Right cardiac atrium (tissue), 5 donors: ENCODE measurements around the gene MTHFD1L. TPM values are rescaled to one million over a fixed set of nuclear protein-coding genes. Genes with fewer than 3 reads are reported as not detected.

Experiments used
- ATAC-seq, 2 donors: fragments of 200-7000 bp; cut with Tn5 transposase; one replicate each; pipeline versions ENCODE4 v1.8.0 to v1.9.1; 2020; ENCODE audit warnings: moderate library complexity in 2 of 2, mild to moderate bottlenecking in 1 of 2
- DNase-seq, 3 donors: peaks; one replicate each; pipeline ENCODE4 v3.0.0-alpha.2; 2020
- H3K27ac ChIP-seq: one replicate; pipeline ENCODE4 v1.5.1; 2013; ENCODE audit warnings: mild to moderate bottlenecking, low read length, control low read depth, moderate library complexity
- H3K27me3 ChIP-seq: one replicate; pipeline ENCODE4 v1.6.1; 2013; ENCODE audit not compliant: control insufficient read depth, insufficient read depth
- H3K4me1 ChIP-seq: one replicate; pipeline ENCODE4 v1.6.1; 2013; ENCODE audit warnings: low read length; ENCODE audit not compliant: control insufficient read depth, insufficient read depth
- H3K4me3 ChIP-seq: one replicate; pipeline ENCODE4 v1.5.1; 2013; ENCODE audit warnings: low read length, control low read depth
- H3K9me3 ChIP-seq: one replicate; pipeline ENCODE4 v1.6.1; 2013; ENCODE audit warnings: low read length; ENCODE audit not compliant: control insufficient read depth
- WGBS: extraction: QIAGEN DNeasy Blood & Tissue Kit; methylation state at CpG from one replicate; pipeline ENCODE4 v1.1.7; 2013; 5-methylcytosine and 5-hydroxymethylcytosine counted together
- intact Hi-C, 4 donors: fragments of 100-400 bp; cut with DNase I; formaldehyde crosslinking; loops; one replicate each; pipeline versions ENCODE4 v1.11.0 to v1.14.0; 2022 to 2023
- polyA plus RNA-seq: library from polyadenylated mRNA; stranded (reverse); fragments of 200-250 nt; gene quantifications from one replicate; pipeline ENCODE4 v1.2.3, GENCODE V29; 2013
- total RNA-seq, 4 donors: library from RNA; stranded (reverse); fragmentation: NEBNext Ultra II Directional; extraction: Animal tissue kit (Norgen Biotek cat#: 25700); gene quantifications; one replicate each; pipeline ENCODE4 v1.2.1, GENCODE V29; 2021
- donor health status: healthy with polysubstance abuse.
- donor health status: DM: no; HTN: yes; CAD: no.
- donor health status: DM: no; HTN: no; CAD: no.
- donor health status: DM: no; HTN: yes; CAD: no; lungs with severe emphysema.
- donor health status: DM: yes; HTN: yes; CAD: no.

MTHFD1L gene
- total and polyA plus RNA-seq, 5 donors, result 2.4 to 18.2 (median 5.0) TPM

GRCh38 chr6:150937132-150937906, 71.8 kb downstream of the MTHFD1L start:
- DNase-seq, result peak; percentile 82 to 90 (median 83)
- 65% methylated on average over 26 of the region's 26 CpGs for WGBS

GRCh38 chr6:150939399-150939798, 73.9 kb downstream of the MTHFD1L start:
- intact Hi-C loops, result no loop called here
- Histone ChIP-seq H3K4me1 (no peaks in the 10 kb centered on the region), H3K27ac (no peak overlapping the region), H3K27me3 (no peaks in the 10 kb centered on the region), H3K4me3 (no peak overlapping the region), H3K9me3 (no peaks in the 10 kb centered on the region)
- DNase-seq (no peak), ATAC-seq (peak in 1 of 2 donors; percentile 40)
- WGBS, result 79% methylated on average over 5 of the region's 5 CpGs

More at GRCh38 chr6:150937132-150937906, 71.8 kb downstream of the MTHFD1L start:
- intact Hi-C loops, result loop anchor here in 1 of 4 donors (2.0 kb wide), 1 partner anchor 45 kb away; no protein-coding TSS in a partner anchor
- peak; percentile 91 to 92 for ATAC-seq
- Histone ChIP-seq H3K9me3 (no peaks in the 10 kb centered on the region), H3K4me1 (no peaks in the 10 kb centered on the region), H3K27ac (no peak overlapping the region), H3K27me3 (no peaks in the 10 kb centered on the region), H3K4me3 (no peak overlapping the region)

GRCh38 chr6:150940941-150941340, 75.4 kb downstream of the MTHFD1L start:
- intact Hi-C loops, result no loop called here
- DNase-seq (no peak), ATAC-seq (no peak)
- H3K27me3 ChIP-seq, result no peaks in the 10 kb centered on the region
- no peaks in the 10 kb centered on the region for H3K4me1 ChIP-seq
- no peaks in the 10 kb centered on the region for H3K9me3 ChIP-seq
- H3K4me3 ChIP-seq, result no peak overlapping the region
- 70% methylated on average over 7 of the region's 7 CpGs for WGBS
- no peak overlapping the region for H3K27ac ChIP-seq

GRCh38 chr6:150949526-150949925, 84.0 kb downstream of the MTHFD1L start:
- no peak overlapping the region for H3K4me3 ChIP-seq
- intact Hi-C loops, result no loop called here
- ATAC-seq (no peak), DNase-seq (no peak)
- H3K27ac ChIP-seq, result no peak overlapping the region
- H3K27me3 ChIP-seq, result no peaks in the 10 kb centered on the region
- H3K9me3 ChIP-seq, result no peaks in the 10 kb centered on the region
- WGBS, result 88% methylated on average over 11 of the region's 11 CpGs
- no peaks in the 10 kb centered on the region for H3K4me1 ChIP-seq

- Histone ChIP-seq H3K27me3 (no peaks in the 10 kb centered on the region), H3K27ac (no peak overlapping the region), H3K9me3 (no peaks in the 10 kb centered on the region), H3K4me1 (no peaks in the 10 kb centered on the region), H3K4me3 (no peak overlapping the region)
- intact Hi-C loops, result no loop called here
- DNase-seq, result no peak
- no peak for ATAC-seq
- 86% methylated on average over 5 of the region's 5 CpGs for whole genome bisulfite sequencing
Measured at GRCh38 chr6:150953851-150954250, 88.3 kb downstream of the MTHFD1L start.

- Histone ChIP-seq H3K27me3 (no peaks in the 10 kb centered on the region), H3K4me3 (no peak overlapping the region), H3K9me3 (no peaks in the 10 kb centered on the region), H3K4me1 (peaks cover 3% of the 10 kb centered on the region), H3K27ac (peak overlapping the region; percentile 13)
- WGBS, result 30% methylated on average over 4 of the region's 4 CpGs
- intact Hi-C loops, result no loop called here
- DNase-seq, result no peak
- peak; percentile 47 to 62 for ATAC-seq
Measured at GRCh38 chr6:150959166-150959565, 93.7 kb downstream of the MTHFD1L start.

- Histone ChIP-seq H3K4me1 (peaks cover 3% of the 10 kb centered on the region), H3K27ac (no peak overlapping the region), H3K27me3 (no peaks in the 10 kb centered on the region), H3K4me3 (no peak overlapping the region), H3K9me3 (no peaks in the 10 kb centered on the region)
- intact Hi-C loops, result no loop called here
- no peak for DNase-seq
- 98% methylated on average over 2 of the region's 2 CpGs for WGBS
- no peak for ATAC-seq
Measured at GRCh38 chr6:150962436-150962835, 96.9 kb downstream of the MTHFD1L start.

GRCh38 chr6:150964765-150965164, 99.3 kb downstream of the MTHFD1L start:
- H3K27ac ChIP-seq, result no peak overlapping the region
- H3K4me1 ChIP-seq, result no peaks in the 10 kb centered on the region
- no peaks in the 10 kb centered on the region for H3K27me3 ChIP-seq
- no peaks in the 10 kb centered on the region for H3K9me3 ChIP-seq
- no peak overlapping the region for H3K4me3 ChIP-seq
- whole genome bisulfite sequencing, result 90% methylated on average over 2 of the region's 2 CpGs
- no peak for ATAC-seq
- DNase-seq, result no peak
- intact Hi-C loops, result no loop called here

- no peak for ATAC-seq
- DNase-seq, result peak in 1 of 3 donors; percentile 18
- Histone ChIP-seq H3K4me3 (no peak overlapping the region), H3K4me1 (no peaks in the 10 kb centered on the region), H3K9me3 (no peaks in the 10 kb centered on the region), H3K27me3 (no peaks in the 10 kb centered on the region), H3K27ac (no peak overlapping the region)
- 90% methylated on average over 6 of the region's 6 CpGs for WGBS
- intact Hi-C loops, result no loop called here
Measured at GRCh38 chr6:150966786-150967185, 101.3 kb downstream of the MTHFD1L start.

GRCh38 chr6:150967381-150967780, 101.9 kb downstream of the MTHFD1L start:
- 82% methylated on average over 6 of the region's 6 CpGs for WGBS
- H3K27ac ChIP-seq, result no peak overlapping the region
- H3K9me3 ChIP-seq, result no peaks in the 10 kb centered on the region
- H3K4me1 ChIP-seq, result no peaks in the 10 kb centered on the region
- no peak for ATAC-seq
- DNase-seq, result no peak
- no peak overlapping the region for H3K4me3 ChIP-seq
- H3K27me3 ChIP-seq, result no peaks in the 10 kb centered on the region
- intact Hi-C loops, result no loop called here

GRCh38 chr6:150967910-150968309, 102.4 kb downstream of the MTHFD1L start:
- WGBS, result 51% methylated on average over 8 of the region's 8 CpGs
- ATAC-seq (no peak), DNase-seq (no peak)
- intact Hi-C loops, result no loop called here
- Histone ChIP-seq H3K27ac (no peak overlapping the region), H3K9me3 (no peaks in the 10 kb centered on the region), H3K4me3 (no peak overlapping the region), H3K27me3 (no peaks in the 10 kb centered on the region), H3K4me1 (no peaks in the 10 kb centered on the region)
